IPS DF 6.9 (cell line): ENCODE results near the gene FAM131B.
"Not testable (repeated sequence)": the region's sequence is repeated elsewhere in the genome, so short reads cannot be mapped to it uniquely, and the experiment has no call there.

ENCODE experiments used
- DNase-seq: peaks from one replicate; pipeline ENCODE4 v3.0.0-alpha.2; 2013; ENCODE audit warnings: low read depth, low spot score
- H3K27ac ChIP-seq: one replicate; pipeline ENCODE4 v1.5.1; 2013; ENCODE audit warnings: low read length, control low read depth
- H3K27me3 ChIP-seq: 2 replicates; pipeline ENCODE4 v1.6.1; 2013; ENCODE audit warnings: mild to moderate bottlenecking, low read length; ENCODE audit not compliant: control insufficient read depth, insufficient read depth
- H3K36me3 ChIP-seq: 2 replicates; pipeline ENCODE4 v1.6.1; 2013; ENCODE audit warnings: low read length; ENCODE audit not compliant: control insufficient read depth, insufficient read depth
- H3K4me1 ChIP-seq: 2 replicates; pipeline ENCODE4 v1.6.1; 2013; ENCODE audit warnings: low read length; ENCODE audit not compliant: control insufficient read depth, insufficient read depth
- H3K4me3 ChIP-seq: 2 replicates; pipeline ENCODE4 v1.5.1; 2013; ENCODE audit warnings: mild to moderate bottlenecking, low read length
- H3K9me3 ChIP-seq: 2 replicates; pipeline ENCODE4 v1.6.1; 2013; ENCODE audit warnings: low read length, inconsistent platforms; ENCODE audit not compliant: control insufficient read depth, insufficient read depth
- WGBS: extraction: QIAGEN DNeasy Blood & Tissue Kit; methylation state at CpG from one replicate; pipeline ENCODE4 v1.1.7; 2013; ENCODE audit warnings: mixed read lengths, missing lambda C conversion rate; ENCODE audit not compliant: insufficient read length, insufficient coverage; 5-methylcytosine and 5-hydroxymethylcytosine counted together

FAM131B gene

DNA sequence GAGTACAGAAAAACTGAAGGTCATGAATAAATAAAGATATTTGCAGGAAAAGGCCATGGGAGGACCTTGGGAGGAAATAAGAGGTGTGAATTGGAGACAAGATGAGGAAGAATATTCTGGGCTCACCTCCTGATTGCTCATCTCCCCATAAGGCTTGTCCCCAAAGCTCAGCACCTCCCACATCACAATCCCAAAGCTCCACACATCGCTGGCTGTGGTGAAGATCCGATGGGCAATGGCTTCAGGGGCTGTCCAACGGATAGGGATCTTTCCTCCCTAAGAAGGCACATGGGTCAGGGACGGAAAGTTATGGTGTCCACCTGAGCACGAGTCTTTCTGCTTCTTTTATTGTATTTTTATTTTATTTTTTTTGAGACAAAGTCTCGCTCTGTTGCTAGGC is 31.6 kb upstream of the FAM131B start:
- H3K9me3 ChIP-seq: no peaks in the 10 kb centered on the region
- WGBS: no CpG with 5 or more reads among the region's 6 CpGs
- no peaks in the 10 kb centered on the region for H3K4me1 ChIP-seq
- no peak overlapping the region for H3K27ac ChIP-seq
- H3K36me3 ChIP-seq: peaks cover 81% of the 10 kb centered on the region
- no peak overlapping the region for H3K4me3 ChIP-seq
- no peak for DNase-seq
- no peaks in the 10 kb centered on the region for H3K27me3 ChIP-seq

DNA sequence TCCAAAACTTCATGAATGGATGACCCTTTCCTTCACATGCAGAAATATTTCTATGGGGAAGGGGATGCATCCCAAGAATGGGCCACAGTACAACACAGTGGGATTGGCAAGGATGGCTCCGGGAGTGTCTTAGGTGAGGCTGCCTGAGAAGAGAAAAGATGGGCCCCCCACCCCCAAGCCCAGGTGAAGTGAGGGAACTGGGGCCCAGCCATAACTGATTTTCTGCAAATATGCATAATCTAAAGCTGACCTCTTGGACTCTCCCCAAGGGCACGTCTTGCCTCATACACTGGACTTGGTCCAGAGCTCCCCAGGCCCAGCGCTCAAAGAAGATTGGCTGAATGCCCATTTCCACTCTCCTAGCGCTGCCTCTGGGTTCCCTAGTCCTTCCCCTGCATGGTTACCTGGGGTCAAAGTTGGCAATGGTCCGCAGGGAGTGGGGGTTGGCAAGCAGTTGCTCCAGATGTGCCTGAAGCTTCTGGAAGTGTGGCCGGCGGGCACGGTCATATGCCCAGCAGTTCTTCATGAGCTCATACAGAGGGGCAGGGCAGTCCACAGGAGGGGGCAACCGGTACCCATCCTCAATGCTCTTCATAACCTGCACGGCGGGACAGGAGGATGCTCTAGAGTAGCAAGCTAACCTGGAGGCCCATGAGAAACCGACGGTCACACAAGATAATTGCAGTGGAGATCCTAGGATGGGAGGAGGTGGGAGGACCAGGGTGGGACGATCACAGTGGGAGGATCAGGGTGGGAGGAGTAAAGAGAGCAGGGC is 30.9 kb upstream of the FAM131B start:
- DNase-seq: no peak
- H3K36me3 ChIP-seq: peaks cover 84% of the 10 kb centered on the region
- no peak overlapping the region for H3K27ac ChIP-seq
- no peaks in the 10 kb centered on the region for H3K9me3 ChIP-seq
- no CpG with 5 or more reads among the region's 14 CpGs for WGBS
- no peaks in the 10 kb centered on the region for H3K4me1 ChIP-seq
- no peaks in the 10 kb centered on the region for H3K27me3 ChIP-seq
- no peak overlapping the region for H3K4me3 ChIP-seq

DNA sequence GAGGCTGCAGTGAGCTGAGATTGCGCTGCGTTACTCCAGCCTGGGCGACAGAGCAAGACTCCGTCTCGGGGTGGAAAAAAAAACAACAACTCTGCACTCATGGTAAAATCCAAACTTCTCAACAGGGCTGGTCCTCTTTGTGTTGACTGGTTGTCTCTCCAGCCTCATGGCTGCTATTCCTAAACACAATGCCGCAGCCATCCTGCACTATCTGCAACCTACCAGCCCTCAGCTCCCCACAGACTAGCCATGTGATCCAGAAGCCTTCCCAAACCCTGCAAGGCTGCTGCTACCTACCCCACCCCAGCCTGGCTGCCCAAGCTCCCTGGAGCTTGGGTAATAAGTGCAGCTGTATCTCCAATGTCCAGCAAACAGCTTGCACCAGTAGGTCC is 30.4 kb upstream of the FAM131B start:
- Histone ChIP-seq H3K4me1 (no peaks in the 10 kb centered on the region), H3K9me3 (no peaks in the 10 kb centered on the region), H3K4me3 (no peak overlapping the region), H3K36me3 (peaks cover 80% of the 10 kb centered on the region), H3K27ac (no peak overlapping the region), H3K27me3 (no peaks in the 10 kb centered on the region)
- no peak for DNase-seq
- WGBS: no CpG with 5 or more reads among the region's 6 CpGs

DNA sequence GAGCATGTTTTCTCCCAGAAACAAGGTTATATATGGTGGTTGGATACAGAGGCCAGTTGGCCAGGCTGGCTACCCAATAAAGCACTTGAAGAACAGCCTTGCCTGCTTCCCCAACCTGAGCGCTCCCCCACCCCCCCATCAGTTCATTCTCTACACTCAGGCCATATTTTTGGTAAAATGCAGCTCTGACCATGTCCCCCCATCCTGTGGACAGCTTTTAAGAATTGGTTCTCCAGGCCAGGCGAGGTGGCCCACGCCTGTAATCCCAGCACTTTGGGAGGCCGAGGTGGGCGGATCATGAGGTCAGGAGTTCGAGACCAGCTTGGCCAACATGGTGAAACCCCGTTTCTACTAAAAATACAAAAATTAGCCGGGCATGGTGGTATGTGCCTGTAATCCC is 29.9 kb upstream of the FAM131B start:
- not testable (repeated sequence) for H3K27me3 ChIP-seq, H3K4me3 ChIP-seq, H3K9me3 ChIP-seq, DNase-seq, H3K4me1 ChIP-seq, H3K27ac ChIP-seq
- no CpG with 5 or more reads among the region's 8 CpGs for WGBS
- H3K36me3 ChIP-seq: peaks cover 80% of the 10 kb centered on the region

DNA sequence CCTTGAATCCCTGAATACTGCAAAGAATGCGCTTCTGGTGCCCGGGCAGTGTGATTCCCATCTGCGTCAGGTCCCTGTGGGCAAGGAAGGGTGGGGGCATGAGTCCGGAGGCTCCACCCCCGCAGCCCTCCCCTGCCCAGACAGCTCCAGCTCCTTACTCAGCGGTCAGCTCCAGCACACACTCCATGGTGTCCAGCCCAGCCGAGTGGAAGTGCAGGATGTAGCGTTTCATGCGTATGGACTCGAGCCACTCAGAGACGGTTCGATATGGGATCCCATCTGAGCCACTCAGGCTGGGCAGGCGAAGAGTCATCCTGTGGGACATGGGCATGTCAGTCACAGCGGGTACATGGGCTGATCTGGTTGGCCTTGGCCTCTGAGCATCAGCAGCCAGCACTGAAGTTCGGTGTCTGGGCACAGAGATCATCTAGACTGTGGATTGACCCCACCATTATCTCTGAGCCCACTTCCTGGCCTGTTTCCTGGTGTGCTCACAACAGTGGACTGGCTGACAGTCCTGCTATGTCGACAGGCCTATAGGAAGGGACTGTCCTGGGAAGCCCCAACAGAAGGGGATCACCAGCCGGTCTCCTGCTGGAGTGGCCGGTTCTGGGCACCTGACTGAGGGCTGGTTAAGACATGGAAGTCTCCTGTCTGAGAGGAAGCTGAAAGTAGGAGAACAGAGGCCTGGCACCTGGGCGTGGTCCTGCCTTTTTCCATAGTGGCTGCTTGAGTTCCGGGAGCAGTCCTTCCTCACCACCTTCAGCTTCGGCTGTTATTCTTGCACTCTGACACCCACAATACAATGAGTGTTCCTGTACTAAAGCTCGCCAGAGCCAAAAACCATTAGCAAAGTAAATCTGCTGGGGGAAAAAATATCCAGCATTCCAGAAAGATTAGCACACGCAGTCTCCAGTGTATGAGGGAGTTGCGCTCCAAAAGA is 29.2 kb upstream of the FAM131B start:
- Histone ChIP-seq H3K36me3 (peaks cover 76% of the 10 kb centered on the region), H3K27ac (no peak overlapping the region), H3K4me3 (no peak overlapping the region), H3K4me1 (no peaks in the 10 kb centered on the region), H3K27me3 (no peaks in the 10 kb centered on the region), H3K9me3 (no peaks in the 10 kb centered on the region)
- no peak for DNase-seq
- no CpG with 5 or more reads among the region's 24 CpGs for WGBS

DNA sequence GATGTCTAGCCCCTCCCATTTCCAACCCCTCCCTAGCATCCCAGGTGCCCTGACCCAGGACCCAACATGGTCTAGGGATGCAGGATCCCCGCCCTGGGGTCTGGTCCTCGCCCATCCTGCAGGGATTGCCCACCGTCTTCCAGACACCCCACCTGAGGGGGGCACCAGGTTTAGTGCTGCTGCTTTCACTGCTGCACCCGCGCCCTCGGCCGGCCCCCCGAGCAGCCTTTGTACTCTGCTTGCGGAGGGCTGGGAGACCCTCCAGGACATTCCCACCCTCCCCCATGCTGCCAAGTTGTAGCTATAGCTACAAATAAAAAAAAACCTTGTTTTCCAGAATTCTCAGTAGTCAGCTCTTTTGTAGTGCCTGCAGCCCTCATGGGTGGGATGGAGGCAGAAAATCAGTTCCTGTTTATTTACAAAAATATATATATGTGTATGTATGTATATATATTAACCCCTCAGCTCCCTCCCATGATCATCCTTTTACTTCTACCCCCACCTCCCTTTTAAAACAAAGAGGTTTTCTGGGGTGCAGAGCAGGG is 28.3 kb upstream of the FAM131B start:
- Histone ChIP-seq H3K27me3 (no peaks in the 10 kb centered on the region), H3K27ac (no peak overlapping the region), H3K4me1 (no peaks in the 10 kb centered on the region), H3K4me3 (no peak overlapping the region), H3K36me3 (peaks cover 68% of the 10 kb centered on the region), H3K9me3 (no peaks in the 10 kb centered on the region)
- WGBS: no CpG with 5 or more reads among the region's 9 CpGs
- no peak for DNase-seq

DNA sequence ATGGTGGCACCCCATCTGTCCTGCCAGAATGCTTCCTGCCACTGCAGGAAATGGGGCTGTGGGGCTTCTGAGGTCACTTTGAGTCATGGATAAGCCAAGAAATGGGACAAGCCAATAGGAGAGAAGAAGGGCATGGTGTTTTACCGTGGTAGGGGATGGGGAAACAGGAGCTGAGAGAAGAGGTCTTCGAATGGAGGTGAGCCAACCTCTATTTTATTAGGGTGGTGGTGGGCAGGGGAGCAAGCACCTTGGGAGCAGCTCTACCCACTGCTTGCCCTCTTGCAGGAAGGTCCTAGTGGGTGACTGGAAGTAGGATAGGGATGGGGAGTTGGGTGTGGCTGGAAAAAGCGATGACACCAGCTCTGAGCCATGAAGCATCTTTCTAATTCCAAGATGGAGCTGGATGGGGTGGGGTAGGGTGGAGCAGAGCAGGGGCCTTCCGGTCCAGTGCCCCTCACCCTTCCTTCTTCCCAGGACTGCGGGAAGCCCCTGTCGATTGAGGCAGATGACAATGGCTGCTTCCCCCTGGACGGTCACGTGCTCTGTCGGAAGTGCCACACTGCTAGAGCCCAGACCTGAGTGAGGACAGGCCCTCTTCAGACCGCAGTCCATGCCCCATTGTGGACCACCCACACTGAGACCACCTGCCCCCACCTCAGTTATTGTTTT is 27.7 kb upstream of the FAM131B start:
- no peak overlapping the region for H3K4me3 ChIP-seq
- H3K36me3 ChIP-seq: peaks cover 63% of the 10 kb centered on the region
- no peaks in the 10 kb centered on the region for H3K27me3 ChIP-seq
- H3K9me3 ChIP-seq: no peaks in the 10 kb centered on the region
- WGBS: no CpG with 5 or more reads among the region's 10 CpGs
- H3K27ac ChIP-seq: no peak overlapping the region
- DNase-seq: no peak
- no peaks in the 10 kb centered on the region for H3K4me1 ChIP-seq

DNA sequence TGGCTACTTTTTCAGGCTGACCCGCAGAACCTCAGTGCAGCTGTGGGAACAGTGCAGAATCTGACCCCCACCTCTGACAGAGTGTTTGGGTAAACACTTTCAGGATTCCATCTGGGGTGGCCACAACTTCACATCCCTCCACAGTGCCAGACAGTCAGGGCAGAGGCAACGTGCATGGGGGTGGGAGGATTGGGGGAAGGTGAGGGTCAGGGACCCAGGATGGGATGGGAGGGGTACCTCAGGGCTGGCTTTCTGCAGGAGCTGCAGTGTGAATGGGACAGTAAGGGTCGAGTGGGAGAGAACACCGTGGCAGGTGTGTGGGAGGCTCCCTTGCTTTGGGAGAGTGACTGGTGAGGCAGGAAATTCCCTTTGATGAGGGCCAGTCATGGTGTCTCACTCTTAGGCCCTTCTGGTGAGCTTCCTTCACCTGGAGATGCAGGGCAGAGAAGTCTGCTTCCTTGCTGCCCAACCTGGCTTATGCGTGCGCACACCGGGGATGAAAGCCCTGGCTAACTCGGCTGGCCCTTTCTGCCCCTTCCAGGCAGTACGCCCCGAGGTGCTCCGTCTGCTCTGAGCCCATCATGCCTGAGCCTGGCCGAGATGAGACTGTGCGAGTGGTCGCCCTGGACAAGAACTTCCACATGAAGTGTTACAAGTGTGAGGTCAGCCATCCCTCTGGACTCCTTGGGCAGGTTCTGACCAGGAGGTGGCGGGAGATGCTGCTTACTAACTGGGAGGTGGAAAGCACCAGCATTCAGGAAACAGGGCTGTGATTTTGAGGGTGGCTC is 27.0 kb upstream of the FAM131B start:
- peaks cover 62% of the 10 kb centered on the region for H3K36me3 ChIP-seq
- no CpG with 5 or more reads among the region's 15 CpGs for WGBS

DNA sequence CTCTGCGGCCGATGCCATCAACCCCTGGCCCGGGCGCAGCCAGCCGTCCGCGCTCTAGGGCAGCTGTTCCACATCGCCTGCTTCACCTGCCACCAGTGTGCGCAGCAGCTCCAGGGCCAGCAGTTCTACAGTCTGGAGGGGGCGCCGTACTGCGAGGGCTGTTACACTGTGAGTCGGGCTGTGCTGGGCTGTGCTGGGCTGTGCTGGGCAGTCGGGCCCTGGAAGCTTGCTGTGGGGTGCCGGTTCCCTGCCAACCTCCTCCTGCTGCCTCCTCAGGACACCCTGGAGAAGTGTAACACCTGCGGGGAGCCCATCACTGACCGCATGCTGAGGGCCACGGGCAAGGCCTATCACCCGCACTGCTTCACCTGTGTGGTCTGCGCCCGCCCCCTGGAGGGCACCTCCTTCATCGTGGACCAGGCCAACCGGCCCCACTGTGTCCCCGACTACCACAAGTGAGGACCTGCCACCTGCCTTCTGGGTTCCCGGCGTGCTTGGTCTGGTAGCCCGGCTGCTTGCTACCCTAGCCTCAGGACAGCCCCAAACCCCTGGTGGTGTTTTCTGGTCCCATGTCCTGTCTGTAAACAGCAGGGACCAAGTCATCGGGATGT is 26.1 kb upstream of the FAM131B start:
- Histone ChIP-seq H3K27me3 (no peaks in the 10 kb centered on the region), H3K36me3 (peaks cover 63% of the 10 kb centered on the region), H3K9me3 (no peaks in the 10 kb centered on the region), H3K27ac (no peak overlapping the region), H3K4me1 (0 out of 2 replicates have a peak, but pooled peaks cover under 1% of the 10 kb centered on the region), H3K4me3 (no peak overlapping the region)
- DNase-seq: no peak
- no CpG with 5 or more reads among the region's 28 CpGs for WGBS

More for the DNA sequence above, 27.0 kb upstream of the FAM131B start:
- Histone ChIP-seq H3K27me3 (no peaks in the 10 kb centered on the region), H3K4me1 (no peaks in the 10 kb centered on the region), H3K9me3 (no peaks in the 10 kb centered on the region), H3K27ac (no peak overlapping the region), H3K4me3 (no peak overlapping the region)
- no peak for DNase-seq
